Stimulated activated CD8-positive, alpha-beta memory T cell treated with anti-CD3 and anti-CD28 coated beads, Interleukin-4, amount 100 ng/mL, for 24 hours (primary cell): Measurements from ENCODE around the gene RFX1.
"Not testable (repeated sequence)": the region's sequence is repeated elsewhere in the genome, so short reads cannot be mapped to it uniquely, and the experiment has no call there.

ENCODE experiments used
- DNase-seq: peaks from one replicate; pipeline ENCODE4 v3.0.0-alpha.2; 2020; ENCODE audit warnings: low read depth

The RFX1 gene

GRCh38 chr19:14026652-14027192 lies 20.6 kb upstream of the RFX1 start:
- DNase-seq: not testable (repeated sequence)

- DNase-seq: no peak
These were observed 17.5 kb upstream of the RFX1 start for GRCh38 chr19:14023404-14024235.

- DNase-seq: no peak
These were observed 16.3 kb upstream of the RFX1 start for GRCh38 chr19:14022469-14022868.

- no peak for DNase-seq
These were observed 15.4 kb upstream of the RFX1 start for GRCh38 chr19:14021474-14021873.

GRCh38 chr19:14019739-14020138 lies 13.6 kb upstream of the RFX1 start:
- not testable (repeated sequence) for DNase-seq

GRCh38 chr19:14019100-14019499 lies 13.0 kb upstream of the RFX1 start:
- DNase-seq: no peak

- no peak for DNase-seq
These were observed 9.5 kb upstream of the RFX1 start for GRCh38 chr19:14015524-14016035.

- DNase-seq: no peak
These were observed 6.3 kb upstream of the RFX1 start for GRCh38 chr19:14012378-14012915.

GRCh38 chr19:14006766-14007562 lies 844 bp upstream of the RFX1 start:
- DNase-seq: no peak

GRCh38 chr19:14005349-14006084 lies 603 bp downstream of the RFX1 start:
- peak; percentile 82 for DNase-seq

GRCh38 chr19:14004619-14005348 lies 1.3 kb downstream of the RFX1 start:
- no peak for DNase-seq

- DNase-seq: no peak
These were observed 2.7 kb downstream of the RFX1 start for GRCh38 chr19:14003251-14004055.

- no peak for DNase-seq
These were observed 3.4 kb downstream of the RFX1 start for GRCh38 chr19:14002571-14003250.

GRCh38 chr19:14000691-14001375 lies 5.3 kb downstream of the RFX1 start:
- DNase-seq: no peak

- DNase-seq: no peak
These were observed 7.0 kb downstream of the RFX1 start for GRCh38 chr19:13999085-13999484.

- no peak for DNase-seq
These were observed 7.7 kb downstream of the RFX1 start for GRCh38 chr19:13998426-13998825.

- no peak for DNase-seq
These were observed 8.5 kb downstream of the RFX1 start for GRCh38 chr19:13997631-13997962.

- no peak for DNase-seq
These were observed 9.0 kb downstream of the RFX1 start for GRCh38 chr19:13996928-13997630.
